ENCODE results near the gene METTL25.

The METTL25 gene

DNA sequence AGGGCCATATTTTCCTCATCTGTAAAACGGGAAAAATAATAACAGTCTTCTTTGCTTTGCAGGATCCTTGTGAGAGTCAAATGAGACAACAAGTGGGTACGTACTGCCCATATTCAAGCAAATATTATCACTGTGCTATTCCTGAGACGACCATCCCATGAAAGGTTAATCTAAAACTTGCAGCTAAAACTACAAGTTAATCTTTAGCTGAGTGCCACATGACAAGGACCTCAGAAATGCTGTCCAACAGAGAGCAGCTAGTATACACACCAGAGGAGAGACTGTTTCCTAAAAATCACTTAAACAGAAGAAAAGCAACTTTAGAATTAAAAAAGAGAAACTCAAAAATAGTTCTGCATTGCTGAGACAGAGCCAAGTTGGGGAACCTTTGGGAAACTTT, 165.7 kb downstream of the METTL25 start:
- DNase-seq (ENCODE audit: low read depth in 1 of 2, low spot score in 1 of 2): no peak

DNA sequence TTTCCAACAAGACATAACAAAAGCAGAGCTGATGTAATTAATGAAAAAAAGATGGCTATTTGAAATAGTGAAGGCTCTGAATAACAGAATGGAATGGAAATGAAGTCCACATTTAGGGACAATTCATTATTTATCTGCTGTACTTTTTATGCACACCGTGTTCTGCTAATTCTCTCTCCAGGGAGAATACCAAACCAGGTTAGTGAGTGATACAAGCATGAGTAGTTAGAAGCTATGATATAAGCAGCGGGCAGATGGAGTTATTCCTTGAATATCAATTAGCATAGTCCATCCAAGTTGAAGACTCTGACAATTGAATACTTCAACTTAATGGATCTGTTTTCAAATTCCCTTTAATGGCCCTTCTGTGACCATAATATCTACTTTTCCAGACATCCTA, 166.3 kb downstream of the METTL25 start:
- no peak for DNase-seq (ENCODE audit: low read depth in 1 of 2, low spot score in 1 of 2)

DNA sequence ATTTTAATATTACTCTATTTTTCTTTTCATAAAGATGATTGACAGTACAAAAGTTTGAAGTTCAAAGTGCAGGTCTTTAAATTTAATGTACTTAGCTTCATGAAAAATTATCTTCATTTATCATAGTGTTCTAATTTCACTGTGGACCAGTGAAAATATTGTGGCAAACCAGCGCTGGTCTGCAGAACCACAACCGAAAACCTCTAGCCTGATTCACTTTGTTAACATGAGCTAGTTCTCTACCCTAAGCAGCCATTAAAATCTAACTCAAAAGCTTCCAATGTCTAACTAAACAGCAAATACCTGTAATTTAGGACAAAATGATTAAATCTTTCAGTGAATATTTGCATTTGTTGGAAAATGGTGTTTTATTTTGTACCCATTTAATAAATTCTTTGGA, 167.3 kb downstream of the METTL25 start:
- no peak for DNase-seq (ENCODE audit: low read depth in 1 of 2, low spot score in 1 of 2)

DNA sequence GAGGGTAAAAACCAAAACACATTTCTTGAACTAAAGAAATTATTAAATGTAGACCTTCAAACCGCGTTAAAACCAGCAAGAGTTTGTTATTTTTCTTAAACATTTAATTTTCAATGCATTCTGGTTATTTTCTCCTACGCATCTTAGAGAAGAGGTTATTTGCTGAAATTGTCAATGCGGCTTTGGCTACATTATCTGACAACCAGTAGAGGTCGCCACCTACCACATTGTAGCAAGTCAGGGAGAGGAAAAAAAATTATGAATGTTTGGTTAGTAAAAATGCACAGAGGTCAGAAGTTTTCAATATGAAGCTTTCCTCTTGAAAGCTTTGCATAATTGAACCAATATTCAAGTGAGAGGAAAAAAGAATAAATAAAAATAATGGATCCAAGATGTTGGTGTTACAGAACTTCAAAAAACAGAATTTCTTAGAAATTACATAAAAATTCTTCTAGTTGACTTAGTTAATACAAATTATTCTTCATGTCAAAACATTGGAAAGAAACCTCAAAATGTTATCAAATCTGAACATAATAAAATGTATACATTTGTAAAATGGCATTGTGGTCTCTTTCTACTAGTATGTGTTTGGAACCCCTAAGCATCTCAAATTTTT, 168.9 kb downstream of the METTL25 start:
- no peak for DNase-seq (ENCODE audit: low read depth in 1 of 2, low spot score in 1 of 2)
